ENCODE measurements around the gene MYH16. TPM values are rescaled to one million over a fixed set of nuclear protein-coding genes. Genes with fewer than 3 reads are reported as not detected.

MYH16 gene
- total RNA-seq, 1 experiment from 2014 or later, result 0.57 TPM

DNA sequence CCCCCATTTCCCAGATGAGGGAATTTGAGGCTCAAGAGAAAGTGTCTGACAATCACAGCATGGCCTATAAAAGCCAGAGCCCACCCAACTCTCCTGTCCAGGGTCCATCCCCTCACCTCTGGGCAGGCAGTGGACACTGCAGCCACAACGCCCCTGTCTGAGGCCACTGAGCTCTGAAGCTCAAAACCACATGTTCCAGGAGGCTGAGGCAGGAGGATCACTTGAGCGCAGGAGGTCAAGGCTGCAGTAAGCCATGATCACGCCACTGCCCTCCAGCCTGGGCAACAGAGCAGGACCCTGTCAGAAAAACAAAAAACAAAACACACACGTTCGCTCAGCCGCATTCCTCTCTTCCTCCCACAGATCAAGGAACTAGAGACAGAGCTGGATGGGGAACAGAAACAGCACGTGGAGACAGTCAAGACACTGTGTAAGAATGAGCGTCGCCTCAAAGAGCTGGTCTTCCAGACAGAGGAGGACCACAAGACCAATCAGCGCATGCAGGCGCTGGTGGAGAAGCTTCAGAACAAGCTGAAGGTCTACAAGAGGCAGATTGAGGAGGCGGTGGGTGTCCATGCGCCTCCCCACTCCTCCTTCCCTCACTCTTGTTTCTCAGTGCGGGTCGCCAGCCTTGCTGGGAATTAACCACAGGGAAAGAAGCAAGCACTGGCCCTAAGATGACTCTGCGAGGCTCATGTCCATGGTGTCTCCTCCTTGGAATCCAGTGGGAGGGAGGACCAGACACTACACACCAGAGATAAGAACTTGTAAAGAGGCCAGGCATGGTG, 33.0 kb downstream of the MYH16 start:
- H4K20me1 ChIP-seq (ENCODE audit: insufficient read depth), result no peaks in the 10 kb centered on the region
- no peaks in the 10 kb centered on the region for H3K4me1 ChIP-seq (ENCODE audit: control insufficient read depth in 1 of 2, insufficient read depth in 2 of 2, low read length in 2 of 2)
- ChIA-PET RAD21 (ENCODE audit: low non-redundant PET in 1 of 2, low total read pairs in 2 of 2, uncharacterized antibody in 2 of 2, unreplicated experiment in 2 of 2) (no interaction called here), CTCF (no interaction called here), POLR2A (no interaction called here)
- H3K9me3 ChIP-seq (ENCODE audit: control insufficient read depth in 1 of 2, insufficient read depth in 1 of 2, low read depth in 1 of 2, low read length in 2 of 2), result peaks cover 3 to 4% of the 10 kb centered on the region in 2 experiments; a peak in 1 of 4 replicates
- no peaks in the 10 kb centered on the region for H3K27me3 ChIP-seq (ENCODE audit: insufficient read depth, low read length)
- no peak overlapping the region for H3K9ac ChIP-seq (ENCODE audit: low read length)
- no peaks in the 10 kb centered on the region for H3K36me3 ChIP-seq (ENCODE audit: control insufficient read depth in 1 of 2, insufficient read depth in 2 of 2, low read length in 2 of 2)
- no peak overlapping the region for H2AFZ ChIP-seq (ENCODE audit: low read depth, low read length, poor library complexity, severe bottlenecking)
- H3K27ac ChIP-seq (ENCODE audit: low read depth, low read length), result no peak overlapping the region
- ATAC-seq (no peak), DNase-seq (ENCODE audit: low read depth, low spot score) (no peak)
- H3K9me2 ChIP-seq (ENCODE audit: insufficient read depth), result no peaks in the 10 kb centered on the region
- no TSS peak for BruUV-seq (replicated peaks)
- H3K4me2 ChIP-seq (ENCODE audit: low read length), result no peak overlapping the region
- no peaks in the 10 kb centered on the region for H3K79me2 ChIP-seq (ENCODE audit: insufficient read depth, low read length)
- intact Hi-C loops (cut with micrococcal nuclease), result no loop called here
- H3K4me3 ChIP-seq (replicated peaks in 1 of 2; ENCODE audit: low read depth in 1 of 2, low read length in 2 of 2), result no peak overlapping the region
- TF ChIP-seq POLR2AphosphoS5 (IDR thresholded peaks at IDR 0.05; ENCODE audit: low read depth, low read length) (no peak), TCF7L2 (IDR thresholded peaks at IDR 0.05; ENCODE audit: borderline replicate concordance, extremely low read depth, insufficient read depth, insufficient read length) (no peak), EZH2phosphoT487 (IDR thresholded peaks at IDR 0.05; ENCODE audit: borderline replicate concordance) (no peak), RAD21 (IDR thresholded peaks at IDR 0.05; ENCODE audit: low read depth) (no peak), EZH2 (IDR thresholded peaks at IDR 0.05) (no peak), FOSL1 (IDR thresholded peaks at IDR 0.05; ENCODE audit: low read depth) (no peak)
- TF ChIP-seq, protein P1, sequence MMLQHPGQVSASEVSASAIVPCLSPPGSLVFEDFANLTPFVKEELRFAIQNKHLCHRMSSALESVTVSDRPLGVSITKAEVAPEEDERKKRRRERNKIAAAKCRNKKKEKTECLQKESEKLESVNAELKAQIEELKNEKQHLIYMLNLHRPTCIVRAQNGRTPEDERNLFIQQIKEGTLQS (IDR thresholded peaks at IDR 0.05), result no peak
- TF ChIP-seq, protein P2, sequence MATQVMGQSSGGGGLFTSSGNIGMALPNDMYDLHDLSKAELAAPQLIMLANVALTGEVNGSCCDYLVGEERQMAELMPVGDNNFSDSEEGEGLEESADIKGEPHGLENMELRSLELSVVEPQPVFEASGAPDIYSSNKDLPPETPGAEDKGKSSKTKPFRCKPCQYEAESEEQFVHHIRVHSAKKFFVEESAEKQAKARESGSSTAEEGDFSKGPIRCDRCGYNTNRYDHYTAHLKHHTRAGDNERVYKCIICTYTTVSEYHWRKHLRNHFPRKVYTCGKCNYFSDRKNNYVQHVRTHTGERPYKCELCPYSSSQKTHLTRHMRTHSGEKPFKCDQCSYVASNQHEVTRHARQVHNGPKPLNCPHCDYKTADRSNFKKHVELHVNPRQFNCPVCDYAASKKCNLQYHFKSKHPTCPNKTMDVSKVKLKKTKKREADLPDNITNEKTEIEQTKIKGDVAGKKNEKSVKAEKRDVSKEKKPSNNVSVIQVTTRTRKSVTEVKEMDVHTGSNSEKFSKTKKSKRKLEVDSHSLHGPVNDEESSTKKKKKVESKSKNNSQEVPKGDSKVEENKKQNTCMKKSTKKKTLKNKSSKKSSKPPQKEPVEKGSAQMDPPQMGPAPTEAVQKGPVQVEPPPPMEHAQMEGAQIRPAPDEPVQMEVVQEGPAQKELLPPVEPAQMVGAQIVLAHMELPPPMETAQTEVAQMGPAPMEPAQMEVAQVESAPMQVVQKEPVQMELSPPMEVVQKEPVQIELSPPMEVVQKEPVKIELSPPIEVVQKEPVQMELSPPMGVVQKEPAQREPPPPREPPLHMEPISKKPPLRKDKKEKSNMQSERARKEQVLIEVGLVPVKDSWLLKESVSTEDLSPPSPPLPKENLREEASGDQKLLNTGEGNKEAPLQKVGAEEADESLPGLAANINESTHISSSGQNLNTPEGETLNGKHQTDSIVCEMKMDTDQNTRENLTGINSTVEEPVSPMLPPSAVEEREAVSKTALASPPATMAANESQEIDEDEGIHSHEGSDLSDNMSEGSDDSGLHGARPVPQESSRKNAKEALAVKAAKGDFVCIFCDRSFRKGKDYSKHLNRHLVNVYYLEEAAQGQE (IDR thresholded peaks at IDR 0.05; ENCODE audit: low read depth), result no peak
- TF ChIP-seq, protein P3, sequence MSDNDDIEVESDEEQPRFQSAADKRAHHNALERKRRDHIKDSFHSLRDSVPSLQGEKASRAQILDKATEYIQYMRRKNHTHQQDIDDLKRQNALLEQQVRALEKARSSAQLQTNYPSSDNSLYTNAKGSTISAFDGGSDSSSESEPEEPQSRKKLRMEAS (IDR thresholded peaks at IDR 0.05), result no peak

All from HCT116 (cell line).